Neural cell (in vitro differentiated cells): ENCODE measurements around the gene CNTNAP5. TPM values are rescaled to one million over a fixed set of nuclear protein-coding genes. Genes with fewer than 3 reads are reported as not detected.

Experiments used
- H2AFZ ChIP-seq: fragments of 200-600, 300-800 bp; sonication (generic), shearing (Covaris generic); 2 replicates; pipeline ENCODE4 v1.6.0; 2014; ENCODE audit warnings: low read depth, mild to moderate bottlenecking, antibody characterized with exemption, low read length, moderate library complexity
- H3F3A ChIP-seq: fragments of 200-600 bp; shearing (Covaris generic); 2 replicates; pipeline ENCODE4 v1.6.1; 2016; ENCODE audit warnings: mild to moderate bottlenecking, moderate library complexity, mixed read lengths, antibody characterized with exemption, low read length; ENCODE audit not compliant: insufficient read depth, poor library complexity, severe bottlenecking
- H3K27ac ChIP-seq: fragments of 200-600, 300-800 bp; sonication (generic), shearing (Covaris generic); 2 replicates; pipeline ENCODE4 v1.5.1; 2014; ENCODE audit warnings: mild to moderate bottlenecking, low read length, moderate library complexity
- H3K27me3 ChIP-seq: fragments of 300-800, 200-600 bp; sonication (generic), shearing (Covaris generic); 2 replicates; pipeline ENCODE4 v1.6.0; 2014; ENCODE audit warnings: mild to moderate bottlenecking, low read depth, low read length, moderate library complexity; ENCODE audit not compliant: insufficient read depth
- H3K36me3 ChIP-seq: fragments of 300-800, 200-600 bp; sonication (generic), shearing (Covaris generic); 2 replicates; pipeline ENCODE4 v1.5.1; 2014; ENCODE audit warnings: mild to moderate bottlenecking, antibody characterized with exemption, low read length, moderate library complexity; ENCODE audit not compliant: insufficient read depth
- H3K4me2 ChIP-seq: fragments of 300-800, 200-600 bp; sonication (generic), shearing (Covaris generic); 2 replicates; pipeline ENCODE4 v1.6.0; 2014; ENCODE audit warnings: mild to moderate bottlenecking, low read length
- H3K4me3 ChIP-seq: fragments of 300-800, 200-600 bp; sonication (generic), shearing (Covaris generic); 2 replicates; pipeline ENCODE4 v1.5.1; 2014; ENCODE audit warnings: mild to moderate bottlenecking, low read length, moderate library complexity
- H3K79me2 ChIP-seq: fragments of 200-600 bp; shearing (Covaris generic); replicated peaks from 2 replicates; pipeline ENCODE4 v1.6.0; 2014; ENCODE audit warnings: mild to moderate bottlenecking, low read length, moderate library complexity; ENCODE audit not compliant: insufficient read depth
- H3K9ac ChIP-seq: fragments of 300-800, 200-600 bp; sonication (generic), shearing (Covaris generic); 2 replicates; pipeline ENCODE4 v1.6.1; 2016; ENCODE audit warnings: mild to moderate bottlenecking, low read length, mixed read lengths
- H3K9me2 ChIP-seq: fragments of 200-600 bp; shearing (Covaris generic); 2 replicates; pipeline ENCODE4 v1.6.1; 2016; ENCODE audit warnings: mild to moderate bottlenecking, low read length, mixed read lengths; ENCODE audit not compliant: insufficient read depth
- H3K9me3 ChIP-seq: fragments of 200-600, 300-800 bp; sonication (generic), shearing (Covaris generic); 2 replicates; pipeline ENCODE4 v1.6.1; 2016; ENCODE audit warnings: mild to moderate bottlenecking, mixed run types, low read length, moderate library complexity, mixed read lengths
- H4K20me1 ChIP-seq: fragments of 200-600 bp; shearing (Covaris generic); 2 replicates; pipeline ENCODE4 v1.6.1; 2016; ENCODE audit warnings: mild to moderate bottlenecking, mixed run types; ENCODE audit not compliant: insufficient read depth
- CTCF ChIP-seq: fragments of 450-650 bp; IDR thresholded peaks from 2 replicates; pipeline ENCODE4 v1.5.1; 2014; ENCODE audit warnings: antibody characterized with exemption, mild to moderate bottlenecking, moderate library complexity; ENCODE audit not compliant: poor library complexity, severe bottlenecking
- EP300 ChIP-seq: fragments of 450-650 bp; conservative IDR thresholded peaks from 2 replicates; pipeline ENCODE4 v1.6.1; 2014; ENCODE audit warnings: antibody characterized with exemption, mild to moderate bottlenecking, moderate library complexity; ENCODE audit not compliant: poor library complexity, severe bottlenecking
- EZH2 ChIP-seq: fragments of 200-600, 300-800 bp; shearing (Covaris generic), sonication (generic); IDR thresholded peaks from 2 replicates; pipeline ENCODE4 v1.6.1; 2014; ENCODE audit warnings: antibody characterized with exemption, low read length, borderline replicate concordance, mild to moderate bottlenecking; ENCODE audit not compliant: insufficient read depth, poor library complexity, severe bottlenecking
- MXI1 ChIP-seq: fragments of 450-650 bp; conservative IDR thresholded peaks from 2 replicates; pipeline ENCODE4 v1.6.1; 2014; ENCODE audit warnings: antibody characterized with exemption, mild to moderate bottlenecking; ENCODE audit not compliant: poor library complexity, severe bottlenecking
- POLR2AphosphoS5 ChIP-seq: IDR thresholded peaks from 2 replicates; pipeline ENCODE4 v1.6.1; 2012
- RAD21 ChIP-seq: fragments of 450-650 bp; conservative IDR thresholded peaks from 2 replicates; pipeline ENCODE4 v1.6.1; 2014; ENCODE audit warnings: antibody characterized with exemption, mild to moderate bottlenecking, moderate library complexity
- REST ChIP-seq: IDR thresholded peaks from 2 replicates; pipeline ENCODE4 v1.6.1; 2012; ENCODE audit warnings: borderline replicate concordance
- SMC3 ChIP-seq: fragments of 450-650 bp; conservative IDR thresholded peaks from 2 replicates; pipeline ENCODE4 v1.6.1; 2014; ENCODE audit warnings: antibody characterized with exemption, mild to moderate bottlenecking, moderate library complexity; ENCODE audit not compliant: poor library complexity
- TAF1 ChIP-seq: IDR thresholded peaks from 2 replicates; pipeline ENCODE4 v1.6.1; 2012; ENCODE audit warnings: low read depth
- polyA minus RNA-seq: library from RNA; depleted of rRNA, polyadenylated mRNA; stranded (reverse); fragments of >200 nt; gene quantifications from 2 replicates; pipeline ENCODE4 v1.2.3, GENCODE V29; 2014
- polyA plus RNA-seq: library from polyadenylated mRNA; depleted of rRNA; stranded (reverse); fragments of >200 nt; gene quantifications from 2 replicates; pipeline ENCODE4 v1.2.3, GENCODE V29; 2014

CNTNAP5 gene
- 19.3 and 39.0 TPM in 2 replicates for polyA plus RNA-seq
- 238 and 256 TPM in 2 replicates for polyA minus RNA-seq

GRCh38 chr2:124025171-124025580, at the start of gene CNTNAP5:
TSS of gene CNTNAP5 (plus strand) at chr2:124025287. CDS start at chr2:124025651, 364 bp downstream.
- H3K4me2 ChIP-seq = peak within 1 kb of the TSS; percentile 82
- H3K79me2 ChIP-seq = peaks cover 59% of the 10 kb centered on the region
- H3F3A ChIP-seq = no peaks in the 10 kb centered on the region
- no peaks in the 10 kb centered on the region for H4K20me1 ChIP-seq
- peak within 1 kb of the TSS; percentile 73 for H3K27ac ChIP-seq
- H3K9ac ChIP-seq = peak within 1 kb of the TSS; percentile 74
- H3K36me3 ChIP-seq = no peaks in the 10 kb centered on the region
- no peaks in the 10 kb centered on the region for H3K27me3 ChIP-seq
- H2AFZ ChIP-seq = peak within 1 kb of the TSS; percentile 37
- no peaks in the 10 kb centered on the region for H3K9me2 ChIP-seq
- TF ChIP-seq POLR2AphosphoS5 (peak; percentile 48), EP300 (no peak), RAD21 (peak; percentile 8), REST (peak; percentile 88), TAF1 (no peak), MXI1 (peak; percentile 6), EZH2 (no peak), SMC3 (no peak), CTCF (no peak)
- H3K4me3 ChIP-seq = peak within 1 kb of the TSS; percentile 75
- H3K9me3 ChIP-seq = no peaks in the 10 kb centered on the region

DNA sequence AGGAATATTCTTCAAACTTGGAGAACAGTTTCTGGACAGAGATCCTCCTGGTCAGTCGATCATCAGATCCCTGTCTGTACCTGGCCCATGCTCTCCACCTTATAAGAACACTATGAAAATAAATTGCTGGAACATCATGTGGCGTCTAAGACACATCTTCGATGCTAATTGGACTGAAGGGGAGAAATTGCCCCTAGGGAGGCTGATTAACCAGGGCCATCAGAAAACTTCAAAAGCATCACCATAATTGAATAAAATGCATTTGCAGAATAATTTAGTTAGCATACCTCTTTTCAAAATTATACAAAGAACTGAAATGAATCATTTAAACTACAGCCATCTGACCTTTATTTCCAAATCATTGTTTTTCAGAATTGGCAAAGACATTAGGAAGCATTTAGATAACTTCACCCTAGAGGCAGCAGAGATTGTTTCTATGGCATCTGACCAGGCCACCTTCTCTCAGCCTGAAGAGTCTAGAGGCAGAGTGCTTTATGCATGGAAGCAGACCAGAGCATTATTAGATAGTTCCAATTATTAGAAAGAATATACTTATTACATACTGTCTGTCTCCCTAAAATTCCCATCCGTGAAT, 48.9 kb upstream of the CNTNAP5 start:
- no peaks in the 10 kb centered on the region for H4K20me1 ChIP-seq
- no peaks in the 10 kb centered on the region for H3F3A ChIP-seq
- no peaks in the 10 kb centered on the region for H3K36me3 ChIP-seq
- TF ChIP-seq EP300 (no peak), RAD21 (no peak), SMC3 (no peak), TAF1 (no peak)
- H3K9me3 ChIP-seq = peaks cover 3% of the 10 kb centered on the region
- no peaks in the 10 kb centered on the region for H3K9me2 ChIP-seq
- H3K9ac ChIP-seq = no peak overlapping the region
- H3K4me3 ChIP-seq = no peak overlapping the region
- no peaks in the 10 kb centered on the region for H3K27me3 ChIP-seq
- H3K4me2 ChIP-seq = no peak overlapping the region
- H3K27ac ChIP-seq = no peak overlapping the region
- H3K79me2 ChIP-seq = no peaks in the 10 kb centered on the region
- H2AFZ ChIP-seq = no peak overlapping the region
